ENCODE measurements around the gene NRXN2.

- no peak for TF ChIP-seq CTCF (IDR thresholded peaks at IDR 0.05; ENCODE audit: low read depth, low read length, missing input control)
- no peak for TF ChIP-seq YY1 (IDR thresholded peaks at IDR 0.05)
- TF ChIP-seq RAD21 (IDR thresholded peaks at IDR 0.05): no peak
- TF ChIP-seq MAX (IDR thresholded peaks at IDR 0.05): no peak
- no peak for TF ChIP-seq FOXA2 (IDR thresholded peaks at IDR 0.05)
These were observed 89.3 kb downstream of the NRXN2 start for GRCh38 chr11:64633555-64634159.

All from liver (tissue), 3 donors.